ENCODE results near the gene TMEM200A.

TMEM200A gene

DNA sequence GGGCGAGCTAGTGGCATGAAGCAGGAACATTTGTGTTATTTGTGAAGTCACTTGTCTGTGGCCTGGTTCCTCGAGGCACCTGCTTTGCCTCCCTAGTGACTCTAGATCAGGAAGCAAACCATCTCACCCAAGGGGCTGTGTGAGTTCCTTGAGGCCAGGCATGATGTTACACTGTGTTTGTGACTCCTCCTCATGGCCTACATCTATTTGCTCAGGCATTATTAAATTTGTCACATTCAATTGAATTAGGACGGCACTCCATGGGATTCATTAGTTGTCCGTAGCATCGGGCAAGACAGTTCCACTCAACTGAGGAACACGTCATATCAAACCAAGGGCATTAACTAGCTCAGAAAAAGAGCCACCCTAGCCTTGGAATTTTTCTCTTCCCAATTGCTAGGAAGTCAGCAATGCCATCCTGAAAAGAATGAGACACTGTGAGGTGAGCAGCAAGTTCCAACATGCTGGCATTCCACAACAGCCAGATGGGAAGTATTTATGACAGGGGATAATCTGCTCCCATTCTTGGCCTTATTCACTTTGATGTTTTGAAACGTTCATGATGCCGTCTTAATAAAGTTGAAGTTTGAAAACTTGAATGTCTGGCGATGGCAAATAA, 17.2 kb downstream of the TMEM200A start:
- no peak for DNase-seq (ENCODE audit: low spot score)
- peaks cover 2% of the 10 kb centered on the region for H3K36me3 Mint-ChIP-seq (ENCODE audit: low read depth)
- no peak overlapping the region for H3K27ac Mint-ChIP-seq
- H3K9me3 Mint-ChIP-seq: peaks cover 4% of the 10 kb centered on the region
- peaks cover 18% of the 10 kb centered on the region for H3K4me1 Mint-ChIP-seq (ENCODE audit: low read depth)
- H3K4me3 Mint-ChIP-seq: no peak overlapping the region
- H3K27me3 Mint-ChIP-seq (ENCODE audit: low read depth): peaks cover 21% of the 10 kb centered on the region

DNA sequence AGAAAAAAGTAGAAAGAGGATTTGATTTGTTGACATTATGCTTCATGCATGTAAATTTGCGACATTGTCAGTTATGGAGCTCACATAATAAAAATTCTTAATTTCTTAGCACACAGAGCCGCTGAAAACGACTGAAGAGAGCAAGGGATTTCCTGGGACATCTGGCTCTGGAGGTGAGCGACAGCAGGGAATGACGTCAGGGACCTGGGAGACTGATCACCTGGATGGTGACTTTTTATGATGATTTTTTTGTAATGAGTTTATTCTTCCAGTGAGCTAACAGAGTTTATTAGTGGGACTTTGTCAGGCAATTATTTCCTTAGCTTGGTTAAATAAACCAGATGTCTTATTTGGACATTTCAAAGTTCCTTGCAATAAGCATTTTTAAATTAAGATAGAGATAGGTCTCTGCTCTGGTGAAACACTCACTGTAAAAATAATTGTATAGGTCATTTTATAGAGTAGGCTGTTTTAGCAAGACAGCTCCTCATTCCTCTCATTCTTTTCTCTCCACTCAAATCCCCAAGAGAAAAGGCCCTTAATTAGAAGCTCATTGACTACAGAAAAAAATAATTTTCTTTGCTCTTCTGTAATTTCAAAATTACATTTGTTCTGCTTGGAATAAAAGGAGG, 19.4 kb downstream of the TMEM200A start:
- Mint-ChIP-seq H3K4me3 (no peak overlapping the region), H3K4me1 (ENCODE audit: low read depth) (peaks cover 18% of the 10 kb centered on the region), H3K9me3 (peaks cover 4% of the 10 kb centered on the region), H3K27me3 (ENCODE audit: low read depth) (peaks cover 27% of the 10 kb centered on the region), H3K27ac (no peak overlapping the region), H3K36me3 (ENCODE audit: low read depth) (peaks cover 2% of the 10 kb centered on the region)
- DNase-seq (ENCODE audit: low spot score): no peak

- no peak overlapping the region for H3K27ac Mint-ChIP-seq
- H3K9me3 Mint-ChIP-seq: no peaks in the 10 kb centered on the region
- DNase-seq (ENCODE audit: low spot score): no peak
- no peaks in the 10 kb centered on the region for H3K4me1 Mint-ChIP-seq (ENCODE audit: low read depth)
- H3K36me3 Mint-ChIP-seq (ENCODE audit: low read depth): peaks cover 2% of the 10 kb centered on the region
- H3K27me3 Mint-ChIP-seq (ENCODE audit: low read depth): peaks cover 29% of the 10 kb centered on the region
- H3K4me3 Mint-ChIP-seq: no peak overlapping the region
These were observed 23.3 kb downstream of the TMEM200A start for GRCh38 chr6:130389142-130389541.

DNA sequence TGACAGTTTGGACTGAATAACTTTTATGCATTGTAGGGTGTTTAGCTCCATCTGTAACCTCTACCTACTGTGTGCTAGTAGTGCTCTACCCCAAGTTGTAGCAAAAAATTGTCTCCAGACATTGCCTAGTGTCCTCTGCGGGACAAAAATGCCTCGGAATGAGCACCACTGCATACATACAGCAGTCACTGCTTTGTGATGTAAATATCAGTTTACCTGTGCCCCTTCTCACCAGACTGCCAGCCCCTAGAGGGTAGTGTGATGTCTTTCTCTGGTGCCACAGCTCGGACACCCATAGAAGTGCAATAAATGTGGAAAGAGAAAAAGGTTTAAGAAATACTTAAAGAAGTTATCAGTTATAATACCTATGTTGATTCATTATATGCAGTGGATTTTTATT, 25.1 kb downstream of the TMEM200A start:
- Mint-ChIP-seq H3K27me3 (ENCODE audit: low read depth) (peaks cover 22% of the 10 kb centered on the region), H3K4me3 (no peak overlapping the region), H3K27ac (no peak overlapping the region), H3K9me3 (no peaks in the 10 kb centered on the region), H3K4me1 (ENCODE audit: low read depth) (peaks cover 2% of the 10 kb centered on the region), H3K36me3 (ENCODE audit: low read depth) (no peaks in the 10 kb centered on the region)
- DNase-seq (ENCODE audit: low spot score): no peak

GRCh38 chr6:130393306-130393705, 27.5 kb downstream of the TMEM200A start:
- H3K9me3 Mint-ChIP-seq: peaks cover 5% of the 10 kb centered on the region
- peaks cover 10% of the 10 kb centered on the region for H3K27me3 Mint-ChIP-seq (ENCODE audit: low read depth)
- peaks cover 8% of the 10 kb centered on the region for H3K4me1 Mint-ChIP-seq (ENCODE audit: low read depth)
- H3K36me3 Mint-ChIP-seq (ENCODE audit: low read depth): peaks cover 2% of the 10 kb centered on the region
- H3K27ac Mint-ChIP-seq: no peak overlapping the region
- DNase-seq (ENCODE audit: low spot score): no peak
- no peak overlapping the region for H3K4me3 Mint-ChIP-seq

DNA sequence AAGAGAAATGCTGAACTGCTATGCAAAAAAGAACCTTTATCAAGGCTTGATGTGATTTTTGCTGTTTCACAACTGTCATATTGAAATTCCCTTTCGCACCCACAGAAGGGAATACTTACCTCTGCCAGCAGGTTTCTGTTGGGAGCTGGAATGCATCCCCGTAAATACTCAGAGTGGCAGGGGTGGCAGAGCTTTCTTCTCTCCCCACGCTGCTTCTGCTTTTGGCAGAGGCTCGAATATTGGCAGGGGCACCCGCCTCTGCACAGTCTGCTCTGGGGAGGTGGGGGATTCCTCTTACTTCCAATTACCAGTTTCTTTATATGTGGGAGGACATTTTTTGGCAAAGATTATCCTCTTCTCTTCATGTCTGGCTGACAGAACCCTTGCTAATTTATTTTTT, 28.4 kb downstream of the TMEM200A start:
- Mint-ChIP-seq H3K27me3 (ENCODE audit: low read depth) (peaks cover 7% of the 10 kb centered on the region), H3K27ac (no peak overlapping the region), H3K36me3 (ENCODE audit: low read depth) (peaks cover 2% of the 10 kb centered on the region), H3K4me1 (ENCODE audit: low read depth) (peaks cover 8% of the 10 kb centered on the region), H3K9me3 (peaks cover 7% of the 10 kb centered on the region), H3K4me3 (no peak overlapping the region)
- DNase-seq (ENCODE audit: low spot score): no peak

DNA sequence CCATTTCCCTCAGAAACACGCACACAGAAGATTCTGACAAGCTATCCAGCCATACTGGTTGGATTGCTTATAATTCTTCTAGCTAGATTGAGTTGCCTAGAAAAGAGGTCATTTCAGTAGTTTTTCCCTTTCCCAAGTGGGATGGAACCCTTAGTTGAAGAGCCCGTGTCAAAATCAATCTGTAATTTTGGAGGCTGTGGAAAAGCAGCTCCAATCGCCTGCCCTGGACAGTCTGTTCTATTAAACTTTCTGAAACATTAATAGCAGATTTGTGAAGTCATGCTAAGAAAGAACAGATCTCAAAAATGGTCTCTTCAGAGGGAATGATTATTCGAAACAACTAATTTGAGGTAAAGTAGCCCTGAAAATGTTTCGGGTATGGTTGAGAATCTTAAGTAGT, 29.3 kb downstream of the TMEM200A start:
- Mint-ChIP-seq H3K27ac (no peak overlapping the region), H3K36me3 (ENCODE audit: low read depth) (peaks cover 2% of the 10 kb centered on the region), H3K27me3 (ENCODE audit: low read depth) (peaks cover 5% of the 10 kb centered on the region), H3K4me3 (no peak overlapping the region), H3K9me3 (peaks cover 10% of the 10 kb centered on the region), H3K4me1 (ENCODE audit: low read depth) (peaks cover 8% of the 10 kb centered on the region)
- no peak for DNase-seq (ENCODE audit: low spot score)

GRCh38 chr6:130396722-130397121, 30.9 kb downstream of the TMEM200A start:
- peaks cover 10% of the 10 kb centered on the region for H3K9me3 Mint-ChIP-seq
- no peak overlapping the region for H3K27ac Mint-ChIP-seq
- peaks cover 11% of the 10 kb centered on the region for H3K4me1 Mint-ChIP-seq (ENCODE audit: low read depth)
- DNase-seq (ENCODE audit: low spot score): no peak
- peak overlapping the region; percentile 59 for H3K4me3 Mint-ChIP-seq
- H3K36me3 Mint-ChIP-seq (ENCODE audit: low read depth): peaks cover 2% of the 10 kb centered on the region
- H3K27me3 Mint-ChIP-seq (ENCODE audit: low read depth): peaks cover 6% of the 10 kb centered on the region

- Mint-ChIP-seq H3K27me3 (ENCODE audit: low read depth) (peaks cover 32% of the 10 kb centered on the region), H3K4me3 (no peak overlapping the region)
These were observed 39.7 kb downstream of the TMEM200A start for GRCh38 chr6:130405549-130405948.

DNA sequence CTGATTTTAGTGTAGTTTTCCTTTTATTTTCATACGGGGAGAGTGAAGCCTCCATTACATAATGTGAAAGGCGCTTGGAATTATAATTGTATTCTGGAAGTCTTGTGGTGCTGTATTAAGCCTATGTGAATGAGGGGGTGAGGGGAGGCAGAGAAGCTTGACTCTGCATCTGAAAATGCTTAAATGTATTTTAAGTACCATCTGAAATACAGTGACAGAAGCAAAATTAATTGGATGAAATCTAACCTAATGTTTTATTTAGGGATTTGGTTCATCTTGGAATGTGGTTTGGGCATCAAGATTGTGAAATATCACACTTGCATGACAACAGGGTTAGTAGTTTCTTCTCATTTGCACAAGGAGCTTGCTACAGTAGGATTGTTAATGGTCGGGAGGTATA, 41.2 kb downstream of the TMEM200A start:
- Mint-ChIP-seq H3K4me3 (no peak overlapping the region), H3K36me3 (ENCODE audit: low read depth) (peaks cover 2% of the 10 kb centered on the region), H3K27me3 (ENCODE audit: low read depth) (peaks cover 27% of the 10 kb centered on the region), H3K4me1 (ENCODE audit: low read depth) (peaks cover 7% of the 10 kb centered on the region), H3K9me3 (no peaks in the 10 kb centered on the region), H3K27ac (no peak overlapping the region)
- DNase-seq (ENCODE audit: low spot score): no peak

More at GRCh38 chr6:130405549-130405948, 39.7 kb downstream of the TMEM200A start:
- Mint-ChIP-seq H3K9me3 (no peaks in the 10 kb centered on the region), H3K4me1 (ENCODE audit: low read depth) (peaks cover 10% of the 10 kb centered on the region), H3K36me3 (ENCODE audit: low read depth) (peaks cover 1% of the 10 kb centered on the region), H3K27ac (no peak overlapping the region)
- no peak for DNase-seq (ENCODE audit: low spot score)

- H3K9me3 Mint-ChIP-seq: no peaks in the 10 kb centered on the region
- H3K27me3 Mint-ChIP-seq (ENCODE audit: low read depth): peaks cover 18% of the 10 kb centered on the region
- H3K4me3 Mint-ChIP-seq: no peak overlapping the region
- DNase-seq (ENCODE audit: low spot score): no peak
- peaks cover 6% of the 10 kb centered on the region for H3K4me1 Mint-ChIP-seq (ENCODE audit: low read depth)
- H3K36me3 Mint-ChIP-seq (ENCODE audit: low read depth): peaks cover 2% of the 10 kb centered on the region
- no peak overlapping the region for H3K27ac Mint-ChIP-seq
These were observed 43.7 kb downstream of the TMEM200A start for GRCh38 chr6:130409418-130410100.

DNA sequence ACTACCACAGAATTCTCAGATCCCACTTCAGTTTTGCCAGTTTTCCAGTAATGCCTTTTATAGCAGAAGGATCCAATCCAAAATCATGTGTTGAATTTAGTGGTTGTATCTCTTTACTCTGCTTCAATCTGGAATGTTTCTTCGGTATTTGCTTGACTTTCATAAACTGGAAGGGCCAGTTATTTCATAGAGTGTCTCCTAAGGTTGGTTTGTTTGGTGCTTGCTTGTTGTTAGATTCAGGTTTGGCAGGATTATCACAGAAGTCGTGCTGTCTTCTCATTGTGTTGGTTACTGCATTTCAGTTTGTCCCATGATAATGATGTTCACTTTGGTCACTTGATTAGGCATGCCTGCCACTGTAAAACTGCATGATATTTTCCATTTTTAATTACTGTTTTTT, 45.7 kb downstream of the TMEM200A start:
- Mint-ChIP-seq H3K27ac (no peak overlapping the region), H3K27me3 (ENCODE audit: low read depth) (peaks cover 11% of the 10 kb centered on the region), H3K9me3 (no peaks in the 10 kb centered on the region), H3K36me3 (ENCODE audit: low read depth) (peaks cover 2% of the 10 kb centered on the region), H3K4me3 (no peak overlapping the region), H3K4me1 (ENCODE audit: low read depth) (peaks cover 2% of the 10 kb centered on the region)
- no peak for DNase-seq (ENCODE audit: low spot score)

- H3K36me3 Mint-ChIP-seq (ENCODE audit: low read depth): peaks cover 2% of the 10 kb centered on the region
- H3K9me3 Mint-ChIP-seq: no peaks in the 10 kb centered on the region
- H3K27me3 Mint-ChIP-seq (ENCODE audit: low read depth): peaks cover 6% of the 10 kb centered on the region
- DNase-seq (ENCODE audit: low spot score): no peak
- H3K4me3 Mint-ChIP-seq: no peak overlapping the region
- no peak overlapping the region for H3K27ac Mint-ChIP-seq
- H3K4me1 Mint-ChIP-seq (ENCODE audit: low read depth): peaks cover 3% of the 10 kb centered on the region
These were observed 46.9 kb downstream of the TMEM200A start for GRCh38 chr6:130412556-130413290.

DNA sequence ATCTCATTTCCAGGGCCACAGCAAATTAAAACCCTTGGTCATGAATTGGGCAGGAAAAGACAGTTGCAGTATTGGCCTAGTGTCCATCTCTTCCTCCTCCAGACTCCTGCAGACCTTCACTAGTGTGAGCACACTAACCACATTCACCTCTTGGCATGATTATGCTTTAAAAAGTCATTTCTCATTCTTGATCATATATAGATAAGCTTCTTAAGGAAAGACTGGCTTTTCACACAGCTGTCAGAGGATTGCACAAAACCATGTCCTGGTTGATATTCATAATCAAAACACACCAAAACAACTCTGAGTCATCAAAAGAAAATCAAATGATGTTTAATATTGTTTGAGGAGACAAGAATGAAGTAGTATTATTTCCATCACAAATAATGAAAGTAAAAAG, 52.1 kb downstream of the TMEM200A start:
- peaks cover 8% of the 10 kb centered on the region for H3K27me3 Mint-ChIP-seq (ENCODE audit: low read depth)
- H3K9me3 Mint-ChIP-seq: no peaks in the 10 kb centered on the region
- DNase-seq (ENCODE audit: low spot score): no peak
- H3K4me3 Mint-ChIP-seq: no peak overlapping the region
- H3K4me1 Mint-ChIP-seq (ENCODE audit: low read depth): peaks cover 7% of the 10 kb centered on the region
- H3K27ac Mint-ChIP-seq: no peak overlapping the region
- no peaks in the 10 kb centered on the region for H3K36me3 Mint-ChIP-seq (ENCODE audit: low read depth)

Measured in T-helper 2 cell treated with Interferon-gamma antibody and Interleukin-4, amounts not matched to agents 5 μg/mL and 100 μg/mL, for 36 hours (primary cell).